Measurements from ENCODE around the gene LYPD6. TPM values are rescaled to one million over a fixed set of nuclear protein-coding genes. Genes with fewer than 3 reads are reported as not detected.

Gene LYPD6
- total RNA-seq, 4 donors from 2014 or later = 0.31 to 4.0 (median 3.0) TPM

DNA sequence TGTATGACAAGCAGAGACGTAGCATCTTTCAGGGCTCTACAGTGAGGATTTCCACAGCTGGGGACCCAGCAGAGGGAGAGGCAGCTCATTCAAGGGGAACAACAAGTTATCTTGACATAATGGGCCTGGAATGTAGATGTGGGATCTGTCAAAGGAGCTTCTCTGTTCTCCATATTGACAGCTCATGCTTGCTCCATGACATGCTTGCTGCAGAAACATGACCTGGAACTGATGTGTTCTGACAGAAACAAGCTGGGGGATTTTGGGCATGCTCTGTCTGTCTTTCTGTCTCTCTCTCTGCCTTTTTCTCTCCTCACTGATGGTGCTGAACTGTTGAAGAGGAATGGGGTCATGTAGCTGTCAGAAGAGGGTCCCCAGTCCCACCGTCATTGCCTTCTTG is 177.6 kb downstream of the LYPD6 start:
- no peak overlapping the region for H3K4me3 ChIP-seq
- TF ChIP-seq EP300 (IDR thresholded peaks at IDR 0.05) = no peak
- no peak for TF ChIP-seq CTCF (IDR thresholded peaks at IDR 0.05)
- TF ChIP-seq POLR2A (IDR thresholded peaks at IDR 0.05) = no peak
- no peak for TF ChIP-seq POLR2AphosphoS5 (IDR thresholded peaks at IDR 0.05)
- no peak overlapping the region for H3K27ac ChIP-seq
- no peaks in the 10 kb centered on the region for H3K4me1 ChIP-seq
- no peak for ATAC-seq
- no peaks in the 10 kb centered on the region for H3K27me3 ChIP-seq
- H3K9me3 ChIP-seq = no peaks in the 10 kb centered on the region
- 63 to 100% methylated on average over 1 to 2 of the region's 2 CpGs for WGBS, 2 donors (ENCODE audit: low coverage in 1 of 2)
- no peaks in the 10 kb centered on the region for H3K36me3 ChIP-seq

DNA sequence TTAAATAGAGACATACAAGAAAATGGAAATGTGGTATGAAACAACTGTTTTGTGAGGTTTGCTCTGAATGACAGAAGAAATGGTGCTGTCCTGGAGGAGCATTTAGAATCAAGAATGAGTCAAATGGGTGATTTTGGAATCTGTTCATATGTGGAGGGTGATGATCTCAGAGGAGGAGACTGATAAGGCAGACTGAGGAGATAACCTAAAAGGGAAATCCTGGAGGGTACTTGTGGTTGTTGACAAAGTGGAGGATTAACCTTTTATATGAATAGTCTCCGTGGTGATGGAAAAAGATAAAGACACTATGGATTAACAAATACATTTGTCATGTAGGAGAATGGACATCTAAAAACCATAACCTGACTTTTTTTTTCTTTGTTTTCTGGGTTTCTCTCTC is 183.1 kb downstream of the LYPD6 start:
- Histone ChIP-seq H3K36me3 (no peaks in the 10 kb centered on the region), H3K27ac (no peak overlapping the region), H3K27me3 (no peaks in the 10 kb centered on the region), H3K9me3 (no peaks in the 10 kb centered on the region), H3K4me3 (no peak overlapping the region), H3K4me1 (no peaks in the 10 kb centered on the region)
- 47 to 50% methylated on average over 1 of the region's 1 CpG for WGBS, 2 donors (ENCODE audit: low coverage in 1 of 2)
- ATAC-seq = no peak
- TF ChIP-seq CTCF (IDR thresholded peaks at IDR 0.05) = no peak
- TF ChIP-seq EP300 (IDR thresholded peaks at IDR 0.05) = no peak
- TF ChIP-seq POLR2A (IDR thresholded peaks at IDR 0.05) = no peak
- TF ChIP-seq POLR2AphosphoS5 (IDR thresholded peaks at IDR 0.05) = no peak

All from gastroesophageal sphincter (tissue), 4 donors.